ENCODE data around the gene CNIH4.
"Not testable (repeated sequence)": the region's sequence is repeated elsewhere in the genome, so short reads cannot be mapped to it uniquely, and the experiment has no call there.

CNIH4 gene

GRCh38 chr1:224407571-224408293 is 51.1 kb downstream of the CNIH4 start:
- Histone ChIP-seq H3K36me3 (ENCODE audit: control insufficient read depth, insufficient read depth, low read length) (no peaks in the 10 kb centered on the region), H3K4me3 (ENCODE audit: low read length) (no peak overlapping the region), H3K27me3 (ENCODE audit: control insufficient read depth, insufficient read depth, low read length) (no peaks in the 10 kb centered on the region), H3K9me3 (ENCODE audit: control insufficient read depth, low read length) (no peaks in the 10 kb centered on the region), H3K4me1 (ENCODE audit: control insufficient read depth, insufficient read depth, low read length) (peaks cover 6% of the 10 kb centered on the region), H3K9ac (ENCODE audit: low read length) (no peak overlapping the region)

GRCh38 chr1:224408294-224408590 is 51.6 kb downstream of the CNIH4 start:
- peaks cover 6% of the 10 kb centered on the region for H3K4me1 ChIP-seq (ENCODE audit: control insufficient read depth, insufficient read depth, low read length)
- no peak overlapping the region for H3K9ac ChIP-seq (ENCODE audit: low read length)
- H3K4me3 ChIP-seq (ENCODE audit: low read length) = no peak overlapping the region
- H3K9me3 ChIP-seq (ENCODE audit: control insufficient read depth, low read length) = no peaks in the 10 kb centered on the region
- H3K27me3 ChIP-seq (ENCODE audit: control insufficient read depth, insufficient read depth, low read length) = no peaks in the 10 kb centered on the region
- H3K36me3 ChIP-seq (ENCODE audit: control insufficient read depth, insufficient read depth, low read length) = no peaks in the 10 kb centered on the region

GRCh38 chr1:224411766-224412165 is 55.1 kb downstream of the CNIH4 start:
- no peaks in the 10 kb centered on the region for H3K27me3 ChIP-seq (ENCODE audit: control insufficient read depth, insufficient read depth, low read length)
- H3K4me3 ChIP-seq (ENCODE audit: low read length) = no peak overlapping the region
- no peaks in the 10 kb centered on the region for H3K9me3 ChIP-seq (ENCODE audit: control insufficient read depth, low read length)
- H3K36me3 ChIP-seq (ENCODE audit: control insufficient read depth, insufficient read depth, low read length) = no peaks in the 10 kb centered on the region
- peaks cover 6% of the 10 kb centered on the region for H3K4me1 ChIP-seq (ENCODE audit: control insufficient read depth, insufficient read depth, low read length)
- H3K9ac ChIP-seq (ENCODE audit: low read length) = no peak overlapping the region

GRCh38 chr1:224420106-224420505 is 63.4 kb downstream of the CNIH4 start:
- H3K4me1 ChIP-seq (ENCODE audit: control insufficient read depth, insufficient read depth, low read length) = no peaks in the 10 kb centered on the region
- no peak overlapping the region for H3K4me3 ChIP-seq (ENCODE audit: low read length)
- no peaks in the 10 kb centered on the region for H3K27me3 ChIP-seq (ENCODE audit: control insufficient read depth, insufficient read depth, low read length)
- H3K36me3 ChIP-seq (ENCODE audit: control insufficient read depth, insufficient read depth, low read length) = peaks cover 15% of the 10 kb centered on the region
- no peaks in the 10 kb centered on the region for H3K9me3 ChIP-seq (ENCODE audit: control insufficient read depth, low read length)
- no peak overlapping the region for H3K9ac ChIP-seq (ENCODE audit: low read length)

GRCh38 chr1:224425279-224425884 is 68.7 kb downstream of the CNIH4 start:
- Histone ChIP-seq H3K27me3 (ENCODE audit: control insufficient read depth, insufficient read depth, low read length) (no peaks in the 10 kb centered on the region), H3K4me3 (ENCODE audit: low read length) (no peak overlapping the region), H3K9me3 (ENCODE audit: control insufficient read depth, low read length) (no peaks in the 10 kb centered on the region), H3K4me1 (ENCODE audit: control insufficient read depth, insufficient read depth, low read length) (no peaks in the 10 kb centered on the region), H3K9ac (ENCODE audit: low read length) (no peak overlapping the region), H3K36me3 (ENCODE audit: control insufficient read depth, insufficient read depth, low read length) (peaks cover 15% of the 10 kb centered on the region)

GRCh38 chr1:224426869-224427268 is 70.2 kb downstream of the CNIH4 start:
- not testable (repeated sequence) for H3K27me3 ChIP-seq (ENCODE audit: control insufficient read depth, insufficient read depth, low read length); H3K4me1 ChIP-seq (ENCODE audit: control insufficient read depth, insufficient read depth, low read length); H3K4me3 ChIP-seq (ENCODE audit: low read length); H3K9ac ChIP-seq (ENCODE audit: low read length); H3K9me3 ChIP-seq (ENCODE audit: control insufficient read depth, low read length)
- H3K36me3 ChIP-seq (ENCODE audit: control insufficient read depth, insufficient read depth, low read length) = peaks cover 10% of the 10 kb centered on the region

GRCh38 chr1:224427346-224427745 is 70.7 kb downstream of the CNIH4 start:
- no peaks in the 10 kb centered on the region for H3K27me3 ChIP-seq (ENCODE audit: control insufficient read depth, insufficient read depth, low read length)
- peaks cover 10% of the 10 kb centered on the region for H3K36me3 ChIP-seq (ENCODE audit: control insufficient read depth, insufficient read depth, low read length)
- no peak overlapping the region for H3K4me3 ChIP-seq (ENCODE audit: low read length)
- H3K9me3 ChIP-seq (ENCODE audit: control insufficient read depth, low read length) = no peaks in the 10 kb centered on the region
- no peak overlapping the region for H3K9ac ChIP-seq (ENCODE audit: low read length)
- peaks cover 9% of the 10 kb centered on the region for H3K4me1 ChIP-seq (ENCODE audit: control insufficient read depth, insufficient read depth, low read length)

- H3K9me3 ChIP-seq (ENCODE audit: control insufficient read depth, low read length); H3K27me3 ChIP-seq (ENCODE audit: control insufficient read depth, insufficient read depth, low read length); H3K4me1 ChIP-seq (ENCODE audit: control insufficient read depth, insufficient read depth, low read length); H3K9ac ChIP-seq (ENCODE audit: low read length); H3K36me3 ChIP-seq (ENCODE audit: control insufficient read depth, insufficient read depth, low read length); H3K4me3 ChIP-seq (ENCODE audit: low read length): not testable (repeated sequence)
Measured at GRCh38 chr1:224428713-224429112, 72.0 kb downstream of the CNIH4 start.

All from mucosa of stomach (tissue), 1 donor.